H9 (cell line): Measurements from ENCODE around the gene RTN1. TPM values are rescaled to one million over a fixed set of nuclear protein-coding genes. Genes with fewer than 3 reads are reported as not detected.

Experiments used
- DNase-seq: peaks from one replicate; pipeline ENCODE4 v3.0.0-alpha.2; 2017
- H2AFZ ChIP-seq: one replicate; pipeline ENCODE4 v1.6.1; 2013; ENCODE audit warnings: mild to moderate bottlenecking, low read length, control low read depth, moderate library complexity
- H2AK5ac ChIP-seq: 2 replicates; pipeline ENCODE4 v1.6.1; 2013; ENCODE audit warnings: low read length, control low read depth, mixed read lengths; ENCODE audit not compliant: insufficient read length
- H2BK120ac ChIP-seq: one replicate; pipeline ENCODE4 v1.6.1; 2013; ENCODE audit warnings: low read depth, mild to moderate bottlenecking, low read length, control low read depth, inconsistent platforms; ENCODE audit not compliant: poor library complexity, severe bottlenecking
- H2BK12ac ChIP-seq: 2 replicates; pipeline ENCODE4 v1.6.1; 2013; ENCODE audit warnings: low read length, control low read depth, mixed read lengths, low read depth; ENCODE audit not compliant: insufficient read length
- H2BK15ac ChIP-seq: 2 replicates; pipeline ENCODE4 v1.6.1; 2013; ENCODE audit warnings: low read depth, low read length, control low read depth
- H2BK20ac ChIP-seq: one replicate; pipeline ENCODE4 v1.6.1; 2013; ENCODE audit warnings: low read depth, mild to moderate bottlenecking, low read length, control low read depth, inconsistent platforms; ENCODE audit not compliant: poor library complexity, severe bottlenecking
- H2BK5ac ChIP-seq: 2 replicates; pipeline ENCODE4 v1.6.1; 2013; ENCODE audit warnings: low read length, control low read depth, mixed read lengths; ENCODE audit not compliant: insufficient read length
- H3K14ac ChIP-seq: 2 replicates; pipeline ENCODE4 v1.6.1; 2013; ENCODE audit warnings: low read length, control low read depth; ENCODE audit not compliant: insufficient read depth
- H3K18ac ChIP-seq: 2 replicates; pipeline ENCODE4 v1.6.1; 2013; ENCODE audit warnings: low read depth, mild to moderate bottlenecking, mixed read lengths, low read length, control low read depth; ENCODE audit not compliant: insufficient read length
- H3K23ac ChIP-seq: 2 replicates; pipeline ENCODE4 v1.6.1; 2013; ENCODE audit warnings: low read length, control low read depth, mixed read lengths, low read depth; ENCODE audit not compliant: insufficient read length
- H3K23me2 ChIP-seq: 2 replicates; pipeline ENCODE4 v1.6.1; 2013; ENCODE audit warnings: low read depth, mild to moderate bottlenecking, mixed read lengths, low read length, control low read depth; ENCODE audit not compliant: insufficient read length, poor library complexity, severe bottlenecking
- H3K27ac ChIP-seq: 2 replicates; pipeline ENCODE4 v1.5.1; 2013; ENCODE audit warnings: low read length, control low read depth, mixed read lengths, low read depth; ENCODE audit not compliant: insufficient read length
- H3K27me3 ChIP-seq: 2 replicates; pipeline ENCODE4 v1.6.1; 2013; ENCODE audit warnings: low read length, control low read depth, inconsistent platforms; ENCODE audit not compliant: insufficient read depth
- H3K4ac ChIP-seq: 2 replicates; pipeline ENCODE4 v1.6.1; 2013; ENCODE audit warnings: low read depth, mild to moderate bottlenecking, control low read depth, inconsistent platforms, low read length, moderate library complexity
- H3K4me1 ChIP-seq: 2 replicates; pipeline ENCODE4 v1.6.1; 2013; ENCODE audit warnings: low read length, control low read depth, inconsistent platforms; ENCODE audit not compliant: insufficient read depth
- H3K4me2 ChIP-seq: 2 replicates; pipeline ENCODE4 v1.6.1; 2013; ENCODE audit warnings: low read length, control low read depth, mixed read lengths; ENCODE audit not compliant: insufficient read length, insufficient read depth
- H3K56ac ChIP-seq: 2 replicates; pipeline ENCODE4 v1.6.1; 2013; ENCODE audit warnings: low read depth, mild to moderate bottlenecking, mixed read lengths, low read length, control low read depth; ENCODE audit not compliant: insufficient read length
- H3K79me1 ChIP-seq: 2 replicates; pipeline ENCODE4 v1.6.1; 2013; ENCODE audit warnings: low read depth, mild to moderate bottlenecking, moderate library complexity, low read length, control low read depth, inconsistent platforms; ENCODE audit not compliant: insufficient read depth, poor library complexity, severe bottlenecking
- H3K79me2 ChIP-seq: 2 replicates; pipeline ENCODE4 v1.6.1; 2013; ENCODE audit warnings: low read length, control low read depth, inconsistent platforms; ENCODE audit not compliant: insufficient read depth
- H3K9ac ChIP-seq: 2 replicates; pipeline ENCODE4 v1.6.1; 2013; ENCODE audit warnings: low read length, control low read depth, mixed read lengths; ENCODE audit not compliant: insufficient read length; ENCODE audit errors: extremely low read depth
- H3K9me3 ChIP-seq: one replicate; pipeline ENCODE4 v1.6.1; 2013; ENCODE audit warnings: low read depth, low read length, inconsistent platforms; ENCODE audit not compliant: control insufficient read depth
- H3T11ph ChIP-seq: one replicate; pipeline ENCODE4 v1.6.1; 2013; ENCODE audit warnings: mild to moderate bottlenecking, low read length, control low read depth, inconsistent platforms
- H4K20me1 ChIP-seq: one replicate; pipeline ENCODE4 v1.6.1; 2013; ENCODE audit not compliant: control insufficient read depth, insufficient read length, insufficient read depth
- H4K5ac ChIP-seq: 2 replicates; pipeline ENCODE4 v1.6.1; 2013; ENCODE audit warnings: low read depth, mild to moderate bottlenecking, mixed read lengths, low read length, control low read depth; ENCODE audit not compliant: insufficient read length
- H4K8ac ChIP-seq: replicated peaks from 2 replicates; pipeline ENCODE4 v1.6.1; 2013; ENCODE audit warnings: low read length, control low read depth, mixed read lengths, low read depth; ENCODE audit not compliant: insufficient read length
- H4K91ac ChIP-seq: 2 replicates; pipeline ENCODE4 v1.6.1; 2013; ENCODE audit warnings: low read depth, mild to moderate bottlenecking, moderate library complexity, mixed read lengths, low read length, control low read depth; ENCODE audit not compliant: insufficient read length
- H3K27ac Mint-ChIP-seq, 3 experiments: 2 replicates in 2 of 3; 3 replicates in 1 of 3; pipeline ENCODE4 v1.8.0; 2020 to 2021; ENCODE audit warnings: mixed read lengths in 3 of 3, mild to moderate bottlenecking in 1 of 3, moderate library complexity in 1 of 3
- H3K27me3 Mint-ChIP-seq: 2 replicates; pipeline ENCODE4 v1.8.0; 2021; ENCODE audit warnings: low read depth, mild to moderate bottlenecking, moderate library complexity, mixed read lengths
- H3K36me3 Mint-ChIP-seq, 3 experiments: 2 replicates in 2 of 3; 3 replicates in 1 of 3; pipeline ENCODE4 v1.8.0; 2020 to 2021; ENCODE audit warnings: low read depth in 3 of 3, mixed read lengths in 3 of 3; ENCODE audit not compliant: insufficient read depth in 1 of 3
- H3K4me1 Mint-ChIP-seq, 2 experiments: 2 replicates each; pipeline ENCODE4 v1.8.0; 2020; ENCODE audit warnings: mixed read lengths in 2 of 2
- H3K4me3 Mint-ChIP-seq, 2 experiments: 2 replicates in 1 of 2; 3 replicates in 1 of 2; pipeline ENCODE4 v1.8.0; 2020 to 2021; ENCODE audit warnings: mild to moderate bottlenecking in 2 of 2, mixed read lengths in 2 of 2, moderate library complexity in 1 of 2
- H3K9me3 Mint-ChIP-seq, 2 experiments: 2 replicates in 1 of 2; 3 replicates in 1 of 2; pipeline ENCODE4 v1.8.0; 2020; ENCODE audit warnings: mild to moderate bottlenecking in 2 of 2, mixed read lengths in 2 of 2, moderate library complexity in 1 of 2
- WGBS: extraction: QIAGEN DNeasy Blood & Tissue Kit; methylation state at CpG from one replicate; pipeline ENCODE4 v1.1.7; 2013; ENCODE audit warnings: missing lambda C conversion rate, low lambda C conversion rate, mixed read lengths; ENCODE audit not compliant: insufficient read length; ENCODE audit errors: extremely low coverage; 5-methylcytosine and 5-hydroxymethylcytosine counted together
- total RNA-seq: library from RNA; stranded (reverse); gene quantifications from 2 replicates; pipeline ENCODE4 v1.2.1, GENCODE V29; 2021
- TF ChIP-seq, protein P1 (sequence below): fragments of 200-600 bp; sonication (generic); conservative IDR thresholded peaks from 3 replicates; pipeline ENCODE4 v1.8.0; 2021; ENCODE audit warnings: antibody characterized with exemption, mild to moderate bottlenecking

Gene RTN1
- total RNA-seq, 1 experiment from 2014 or later: 1.8 TPM

DNA sequence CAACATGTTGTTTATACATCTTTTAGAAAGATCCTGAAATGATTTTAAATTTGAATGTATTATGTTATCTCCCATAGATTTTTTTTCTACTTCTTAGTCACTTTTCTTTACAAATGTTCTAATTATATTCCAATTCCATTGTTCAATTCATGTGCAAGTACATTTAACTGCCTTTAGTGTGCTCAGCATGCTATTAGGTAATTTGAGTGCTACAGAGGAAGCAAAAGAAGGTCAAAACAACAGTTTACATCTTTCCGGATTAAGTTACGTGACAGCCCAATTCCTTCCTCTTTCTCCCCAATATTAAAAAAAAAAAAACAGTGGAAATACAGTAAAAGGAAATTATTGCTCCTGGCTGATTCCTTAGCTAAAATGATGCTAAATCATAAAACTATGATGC is 98.3 kb downstream of the RTN1 start:
- Mint-ChIP-seq H3K4me1 (peaks cover 14 to 16% of the 10 kb centered on the region in 2 experiments), H3K27me3 (no peaks in the 10 kb centered on the region), H3K9me3 (no peaks in the 10 kb centered on the region), H3K4me3 (no peak overlapping the region), H3K36me3 (no peaks in the 10 kb centered on the region), H3K27ac (peak overlapping the region in 1 of 3 experiments; percentile 76; a peak in 2 of 7 replicates)
- no peak for DNase-seq
- WGBS: no CpG with 5 or more reads among the region's 2 CpGs
- Histone ChIP-seq H3K14ac (no peak overlapping the region), H3K27ac (no peak overlapping the region), H3K23ac (no peak overlapping the region), H4K5ac (no peak overlapping the region), H4K8ac (no peak overlapping the region), H3K23me2 (no peaks in the 10 kb centered on the region), H3K56ac (no peak overlapping the region), H2BK120ac (no peak overlapping the region), H2AFZ (no peak overlapping the region), H2BK12ac (no peak overlapping the region), H2BK5ac (no peak overlapping the region), H3K18ac (no peak overlapping the region), H2BK15ac (no peak overlapping the region), H2BK20ac (no peak overlapping the region), H2AK5ac (no peak overlapping the region), H3K4me1 (no peaks in the 10 kb centered on the region), H3K27me3 (no peaks in the 10 kb centered on the region), H3K9ac (no peak overlapping the region), H4K20me1 (no peaks in the 10 kb centered on the region), H3K4ac (no peak overlapping the region), H3K4me2 (no peak overlapping the region), H3K9me3 (no peaks in the 10 kb centered on the region), H3T11ph (no peak overlapping the region), H3K79me2 (no peaks in the 10 kb centered on the region), H3K79me1 (no peaks in the 10 kb centered on the region), H4K91ac (no peak overlapping the region)
- TF ChIP-seq, protein P1, sequence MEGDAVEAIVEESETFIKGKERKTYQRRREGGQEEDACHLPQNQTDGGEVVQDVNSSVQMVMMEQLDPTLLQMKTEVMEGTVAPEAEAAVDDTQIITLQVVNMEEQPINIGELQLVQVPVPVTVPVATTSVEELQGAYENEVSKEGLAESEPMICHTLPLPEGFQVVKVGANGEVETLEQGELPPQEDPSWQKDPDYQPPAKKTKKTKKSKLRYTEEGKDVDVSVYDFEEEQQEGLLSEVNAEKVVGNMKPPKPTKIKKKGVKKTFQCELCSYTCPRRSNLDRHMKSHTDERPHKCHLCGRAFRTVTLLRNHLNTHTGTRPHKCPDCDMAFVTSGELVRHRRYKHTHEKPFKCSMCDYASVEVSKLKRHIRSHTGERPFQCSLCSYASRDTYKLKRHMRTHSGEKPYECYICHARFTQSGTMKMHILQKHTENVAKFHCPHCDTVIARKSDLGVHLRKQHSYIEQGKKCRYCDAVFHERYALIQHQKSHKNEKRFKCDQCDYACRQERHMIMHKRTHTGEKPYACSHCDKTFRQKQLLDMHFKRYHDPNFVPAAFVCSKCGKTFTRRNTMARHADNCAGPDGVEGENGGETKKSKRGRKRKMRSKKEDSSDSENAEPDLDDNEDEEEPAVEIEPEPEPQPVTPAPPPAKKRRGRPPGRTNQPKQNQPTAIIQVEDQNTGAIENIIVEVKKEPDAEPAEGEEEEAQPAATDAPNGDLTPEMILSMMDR: no peak
